NCI-H146 (cell line): ENCODE data around the gene SLC25A10.

ENCODE experiments used
- DNase-seq: peaks from one replicate; lab custom pipeline; 2025; lab: John Stamatoyannopoulos, UW

The SLC25A10 gene

DNA sequence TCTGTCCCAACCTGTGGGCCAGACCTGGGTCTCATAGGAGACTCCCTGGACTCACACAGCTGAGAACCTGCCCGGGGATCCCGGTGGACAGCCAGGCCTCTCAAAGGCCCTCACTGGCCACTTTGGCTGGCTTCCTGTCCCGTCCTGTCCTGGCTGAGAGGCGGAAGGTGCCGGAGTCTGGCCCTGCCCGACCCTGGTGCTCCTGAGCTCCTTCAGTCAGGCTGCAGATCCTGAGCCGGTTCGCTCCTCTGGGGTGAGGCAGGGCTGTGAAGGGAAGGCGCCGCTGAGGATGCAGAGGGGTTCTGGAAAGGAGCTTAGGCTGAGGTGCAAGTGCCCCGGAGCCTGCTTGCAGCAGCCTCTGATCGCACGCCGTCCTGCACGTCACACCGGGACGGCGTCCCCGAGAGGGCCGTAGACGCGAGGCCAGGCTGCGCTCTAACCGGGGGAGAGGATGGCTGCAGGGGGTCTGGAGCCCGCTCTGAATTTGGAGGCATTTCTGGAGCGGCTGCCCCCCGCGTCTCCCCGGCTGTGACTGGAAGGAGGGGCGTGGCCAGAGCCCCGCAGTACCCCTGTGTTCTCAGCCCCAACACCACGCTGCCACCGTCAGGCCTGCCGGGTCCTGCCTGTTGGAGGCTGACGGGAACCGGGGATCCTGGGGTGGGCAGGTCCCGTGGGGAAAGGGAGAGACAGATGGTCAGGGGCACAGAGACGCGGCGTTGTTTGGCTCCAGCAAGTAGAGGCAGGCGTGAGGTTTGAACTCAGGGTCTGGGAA lies 24.1 kb upstream of the SLC25A10 start:
- DNase-seq: no peak

DNA sequence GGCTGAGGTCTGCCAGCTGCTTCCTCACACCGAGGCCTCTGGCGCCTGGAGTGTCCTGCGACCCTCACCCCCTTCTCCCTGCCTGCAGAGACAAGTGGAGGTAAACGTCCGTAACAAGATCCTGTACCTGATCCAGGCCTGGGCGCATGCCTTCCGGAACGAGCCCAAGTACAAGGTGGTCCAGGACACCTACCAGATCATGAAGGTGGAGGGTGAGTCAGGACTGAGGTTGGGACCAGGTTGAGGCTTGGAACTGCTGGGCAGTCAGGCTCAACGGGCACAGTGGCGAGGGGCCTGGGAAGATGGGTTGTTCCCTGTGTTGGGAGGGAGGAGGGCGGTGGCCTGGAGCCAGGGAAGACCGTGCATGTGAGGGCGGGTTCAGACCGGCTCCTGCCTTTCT lies 23.5 kb upstream of the SLC25A10 start:
- no peak for DNase-seq

DNA sequence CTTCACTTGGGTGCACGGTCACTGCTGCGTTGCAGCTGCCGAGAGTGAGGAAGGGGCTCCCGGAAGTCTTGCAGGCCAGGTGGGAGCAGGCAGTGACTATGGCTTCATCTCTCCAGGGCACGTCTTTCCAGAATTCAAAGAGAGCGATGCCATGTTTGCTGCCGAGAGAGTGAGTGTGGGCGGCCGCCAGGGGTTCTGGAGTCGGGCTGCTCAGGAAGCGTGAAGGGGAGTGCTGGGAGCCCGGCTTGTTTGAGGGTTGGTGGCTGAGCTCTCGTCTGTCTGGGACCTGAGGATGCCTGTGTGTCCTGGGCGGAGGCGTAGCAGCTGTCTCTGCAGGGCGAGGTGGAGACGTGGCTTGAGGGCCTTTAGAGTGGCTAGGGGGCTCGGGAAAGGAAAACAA lies 22.0 kb upstream of the SLC25A10 start:
- no peak for DNase-seq

DNA sequence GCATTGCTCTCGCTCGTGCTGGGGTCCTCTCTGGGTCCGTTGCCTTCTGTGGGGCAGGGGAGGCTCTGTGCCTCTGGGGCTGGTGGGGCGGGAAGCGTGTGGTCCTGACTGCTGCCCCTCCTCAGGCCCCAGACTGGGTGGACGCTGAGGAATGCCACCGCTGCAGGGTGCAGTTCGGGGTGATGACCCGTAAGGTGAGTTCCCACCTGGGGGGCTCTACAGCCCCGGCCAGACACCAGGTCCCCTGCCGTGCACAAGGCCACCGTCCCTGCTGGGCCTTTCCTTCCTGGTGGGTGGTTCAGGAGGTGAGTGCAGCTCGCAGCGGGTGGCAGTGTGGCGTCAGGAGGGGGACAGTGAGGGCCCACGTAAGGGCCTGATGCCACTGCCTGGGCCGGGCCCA lies 21.5 kb upstream of the SLC25A10 start:
- no peak for DNase-seq

DNA sequence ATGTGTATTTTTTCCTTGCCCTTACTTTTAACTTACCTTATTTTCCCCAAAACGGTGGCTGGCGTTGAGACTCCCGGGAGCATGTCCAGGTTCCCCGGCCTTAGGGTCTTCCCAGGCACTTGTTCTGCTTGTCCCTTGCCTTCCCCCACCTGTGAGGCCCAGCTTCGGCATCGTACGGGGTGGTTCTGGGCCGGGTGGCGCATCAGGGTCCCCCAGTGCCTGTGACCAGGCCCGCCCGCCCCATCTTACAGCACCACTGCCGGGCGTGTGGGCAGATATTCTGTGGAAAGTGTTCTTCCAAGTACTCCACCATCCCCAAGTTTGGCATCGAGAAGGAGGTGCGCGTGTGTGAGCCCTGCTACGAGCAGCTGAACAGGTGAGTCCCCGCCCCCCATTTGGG lies 20.9 kb upstream of the SLC25A10 start:
- DNase-seq: no peak

DNA sequence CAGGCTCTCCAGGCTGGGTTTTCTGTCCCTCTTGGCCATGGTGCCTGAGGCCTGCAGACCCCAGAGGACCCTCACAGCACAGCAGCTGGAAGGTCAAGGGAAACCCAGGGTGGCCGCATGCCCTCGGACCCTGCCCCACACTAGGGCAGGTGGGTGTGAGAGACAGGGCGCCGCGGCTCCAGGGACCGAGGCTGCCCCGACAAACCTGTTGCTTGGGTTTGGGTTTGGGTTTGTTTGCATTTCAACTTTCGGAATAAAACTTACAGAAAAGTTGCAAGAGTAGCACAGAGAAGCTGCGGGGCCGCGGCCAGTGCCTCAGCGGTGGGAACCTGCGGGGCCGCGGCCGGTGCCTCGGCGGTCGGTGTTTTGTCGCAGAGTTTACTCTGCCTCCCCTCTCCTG lies 20.5 kb upstream of the SLC25A10 start:
- DNase-seq: no peak

DNA sequence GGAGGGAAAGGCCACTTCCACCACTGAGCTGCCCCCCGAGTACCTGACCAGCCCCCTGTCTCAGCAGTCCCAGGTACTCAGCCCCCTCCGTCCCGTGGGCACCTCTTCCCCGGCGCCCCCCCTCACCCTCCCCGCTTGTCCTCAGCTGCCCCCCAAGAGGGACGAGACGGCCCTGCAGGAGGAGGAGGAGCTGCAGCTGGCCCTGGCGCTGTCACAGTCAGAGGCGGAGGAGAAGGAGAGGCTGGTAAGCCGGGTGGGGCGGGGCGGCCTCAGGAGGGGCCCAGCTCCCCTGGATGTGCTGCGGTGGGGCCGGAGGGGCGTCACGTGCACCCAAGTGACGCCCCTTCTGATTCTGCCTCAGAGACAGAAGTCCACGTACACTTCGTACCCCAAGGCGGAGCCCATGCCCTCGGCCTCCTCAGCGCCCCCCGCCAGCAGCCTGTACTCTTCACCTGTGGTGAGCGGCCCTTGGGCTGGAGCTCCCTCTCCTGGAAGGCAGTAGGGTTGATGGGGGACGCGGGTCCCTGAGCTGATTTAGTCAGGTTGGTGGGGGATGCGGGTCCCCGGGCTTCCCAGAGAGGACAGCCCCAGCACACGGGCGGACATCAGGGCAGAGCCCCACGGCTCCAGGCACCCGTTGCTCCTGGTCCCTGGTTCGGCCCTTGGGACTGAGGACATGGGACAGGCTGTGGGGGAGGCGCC lies 18.4 kb upstream of the SLC25A10 start:
- no peak for DNase-seq

DNA sequence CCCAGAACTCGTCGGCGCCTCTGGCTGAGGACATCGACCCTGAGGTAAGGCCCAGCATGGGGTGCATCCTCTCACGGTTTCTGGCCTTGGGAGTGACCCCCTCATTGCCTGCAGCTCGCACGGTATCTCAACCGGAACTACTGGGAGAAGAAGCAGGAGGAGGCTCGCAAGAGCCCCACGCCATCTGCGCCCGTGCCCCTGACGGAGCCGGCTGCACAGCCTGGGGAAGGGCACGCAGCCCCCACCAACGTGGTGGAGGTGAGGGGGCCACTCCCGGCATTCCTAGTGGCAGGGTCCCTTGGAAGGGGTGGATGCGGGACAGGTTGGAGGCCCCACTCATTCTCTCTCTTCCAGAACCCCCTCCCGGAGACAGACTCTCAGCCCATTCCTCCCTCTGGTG lies 17.3 kb upstream of the SLC25A10 start:
- no peak for DNase-seq

DNA sequence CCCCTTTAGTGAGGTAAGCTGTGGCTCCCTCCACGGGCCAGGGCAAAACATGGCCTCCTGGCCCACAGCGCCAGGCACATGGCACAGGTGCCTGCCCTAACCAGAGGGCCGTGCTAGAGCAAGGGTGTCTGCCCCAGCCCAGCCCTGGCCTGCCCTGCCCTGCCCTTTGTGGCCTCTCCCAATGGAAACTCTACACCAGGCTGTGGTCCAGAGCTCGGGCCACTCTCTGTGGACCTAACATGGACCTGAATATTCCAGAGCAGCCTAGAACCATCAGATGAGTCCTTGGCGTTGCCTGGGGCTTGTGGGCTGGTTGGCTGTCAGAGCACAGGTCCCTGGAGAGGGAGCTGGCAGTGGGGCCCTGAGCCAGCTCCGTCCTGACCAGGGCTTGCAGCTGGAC lies 16.9 kb upstream of the SLC25A10 start:
- no peak for DNase-seq

DNA sequence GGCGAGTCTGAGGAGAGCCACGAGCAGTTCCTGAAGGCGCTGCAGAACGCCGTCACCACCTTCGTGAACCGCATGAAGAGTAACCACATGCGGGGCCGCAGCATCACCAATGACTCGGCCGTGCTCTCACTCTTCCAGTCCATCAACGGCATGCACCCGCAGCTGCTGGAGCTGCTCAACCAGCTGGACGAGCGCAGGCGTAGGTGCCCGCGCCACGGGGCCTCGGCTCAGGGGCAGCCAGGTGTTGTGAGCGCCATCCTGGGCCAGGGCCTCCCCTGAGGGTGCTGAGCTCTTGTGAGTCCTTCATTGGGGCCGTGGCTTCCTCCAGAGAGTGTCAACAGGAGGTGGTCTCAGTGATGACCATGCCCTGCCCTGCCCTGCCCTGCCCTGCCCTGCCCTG lies 16.3 kb upstream of the SLC25A10 start:
- DNase-seq: no peak

DNA sequence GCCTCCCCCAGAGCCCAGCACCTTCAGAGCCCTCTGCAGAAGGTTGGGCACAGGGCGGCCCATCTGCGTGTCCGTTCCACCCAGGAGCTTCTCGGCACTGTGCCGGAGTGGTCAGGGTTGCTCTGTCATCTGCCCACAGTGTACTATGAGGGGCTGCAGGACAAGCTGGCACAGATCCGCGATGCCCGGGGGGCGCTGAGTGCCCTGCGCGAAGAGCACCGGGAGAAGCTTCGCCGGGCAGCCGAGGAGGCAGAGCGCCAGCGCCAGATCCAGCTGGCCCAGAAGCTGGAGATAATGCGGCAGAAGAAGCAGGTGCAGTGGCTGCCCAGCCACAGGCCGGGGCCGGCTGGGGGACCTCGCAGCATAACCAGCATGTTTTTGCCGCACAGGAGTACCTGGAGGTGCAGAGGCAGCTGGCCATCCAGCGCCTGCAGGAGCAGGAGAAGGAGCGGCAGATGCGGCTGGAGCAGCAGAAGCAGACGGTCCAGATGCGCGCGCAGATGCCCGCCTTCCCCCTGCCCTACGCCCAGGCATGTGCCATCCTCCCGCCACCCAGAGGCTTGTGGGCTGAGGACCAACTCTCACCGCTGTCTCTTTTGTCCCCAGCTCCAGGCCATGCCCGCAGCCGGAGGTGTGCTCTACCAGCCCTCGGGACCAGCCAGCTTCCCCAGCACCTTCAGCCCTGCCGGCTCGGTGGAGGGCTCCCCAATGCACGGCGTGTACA lies 15.7 kb upstream of the SLC25A10 start:
- no peak for DNase-seq

DNA sequence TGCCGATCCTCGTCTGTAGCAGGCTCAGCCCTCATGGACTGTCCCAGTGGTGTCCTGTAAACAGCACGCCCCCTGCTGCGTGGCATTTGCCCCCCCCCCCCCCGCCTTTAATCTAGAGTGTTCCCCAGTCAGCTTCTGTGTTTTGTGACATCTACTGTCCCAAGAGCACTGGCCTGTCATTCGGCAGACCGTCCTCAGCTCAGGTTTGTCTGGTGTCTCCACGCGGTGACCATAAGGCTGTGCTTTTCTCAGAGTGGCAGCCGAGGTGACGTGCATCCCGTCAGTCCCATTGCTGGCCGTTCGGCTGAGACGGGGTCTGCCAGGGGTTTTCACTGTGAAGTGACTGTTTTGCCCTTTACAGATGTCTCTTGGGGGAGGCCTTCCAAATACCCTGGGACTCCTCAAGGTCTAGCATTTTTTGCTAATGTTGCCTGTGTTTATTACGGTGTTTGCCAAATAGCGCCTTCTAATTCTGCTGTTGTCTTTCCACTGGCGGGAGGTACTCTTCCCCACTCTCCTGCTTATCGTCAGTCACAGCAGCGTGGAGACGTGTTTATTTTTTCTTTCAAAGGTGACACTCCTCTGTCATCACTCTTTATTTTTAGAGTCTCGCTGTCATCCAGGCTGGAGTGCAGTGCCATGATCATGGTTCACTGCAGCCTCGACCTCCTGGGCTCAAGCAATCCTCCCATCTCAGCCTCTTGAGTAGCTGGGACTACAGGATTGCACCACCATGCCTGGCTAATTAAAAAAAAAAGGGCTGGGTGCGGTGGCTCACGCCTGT lies 14.6 kb upstream of the SLC25A10 start:
- no peak for DNase-seq

DNA sequence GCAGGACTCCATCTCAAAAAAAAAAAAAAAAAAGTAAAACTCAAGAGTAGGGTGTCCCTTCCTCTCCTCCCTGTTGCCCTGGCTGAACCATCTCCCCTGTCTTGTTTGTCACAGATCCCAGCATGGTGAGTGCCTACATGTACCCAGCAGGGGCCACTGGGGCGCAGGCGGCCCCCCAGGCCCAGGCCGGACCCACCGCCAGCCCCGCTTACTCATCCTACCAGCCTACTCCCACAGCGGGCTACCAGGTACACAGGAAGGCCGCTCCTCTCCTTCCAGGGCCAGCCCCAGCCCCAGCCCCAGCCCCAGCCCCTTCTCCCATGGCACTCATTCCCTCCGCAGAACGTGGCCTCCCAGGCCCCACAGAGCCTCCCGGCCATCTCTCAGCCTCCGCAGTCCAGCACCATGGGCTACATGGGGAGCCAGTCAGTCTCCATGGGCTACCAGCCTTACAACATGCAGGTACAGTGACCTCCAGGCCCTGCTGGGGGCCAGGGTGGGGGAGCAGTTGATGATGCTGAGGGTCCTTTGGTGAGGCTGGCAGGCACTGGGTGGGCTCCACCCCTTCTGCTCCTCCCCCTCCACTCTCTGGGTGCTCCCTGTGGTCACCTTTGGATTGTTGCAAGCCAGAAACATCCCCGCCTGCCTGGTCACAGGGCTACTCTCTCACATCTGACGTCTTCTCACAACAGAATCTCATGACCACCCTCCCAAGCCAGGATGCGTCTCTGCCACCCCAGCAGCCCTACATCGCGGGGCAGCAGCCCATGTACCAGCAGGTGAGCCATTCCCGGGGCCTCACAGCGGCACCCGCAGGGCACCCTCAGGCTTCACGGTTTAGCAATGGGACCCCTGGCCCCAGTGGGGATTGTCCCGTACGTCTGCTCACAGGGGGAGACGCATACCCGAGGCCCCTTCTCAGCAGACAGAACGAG lies 11.5 kb upstream of the SLC25A10 start:
- no peak for DNase-seq

DNA sequence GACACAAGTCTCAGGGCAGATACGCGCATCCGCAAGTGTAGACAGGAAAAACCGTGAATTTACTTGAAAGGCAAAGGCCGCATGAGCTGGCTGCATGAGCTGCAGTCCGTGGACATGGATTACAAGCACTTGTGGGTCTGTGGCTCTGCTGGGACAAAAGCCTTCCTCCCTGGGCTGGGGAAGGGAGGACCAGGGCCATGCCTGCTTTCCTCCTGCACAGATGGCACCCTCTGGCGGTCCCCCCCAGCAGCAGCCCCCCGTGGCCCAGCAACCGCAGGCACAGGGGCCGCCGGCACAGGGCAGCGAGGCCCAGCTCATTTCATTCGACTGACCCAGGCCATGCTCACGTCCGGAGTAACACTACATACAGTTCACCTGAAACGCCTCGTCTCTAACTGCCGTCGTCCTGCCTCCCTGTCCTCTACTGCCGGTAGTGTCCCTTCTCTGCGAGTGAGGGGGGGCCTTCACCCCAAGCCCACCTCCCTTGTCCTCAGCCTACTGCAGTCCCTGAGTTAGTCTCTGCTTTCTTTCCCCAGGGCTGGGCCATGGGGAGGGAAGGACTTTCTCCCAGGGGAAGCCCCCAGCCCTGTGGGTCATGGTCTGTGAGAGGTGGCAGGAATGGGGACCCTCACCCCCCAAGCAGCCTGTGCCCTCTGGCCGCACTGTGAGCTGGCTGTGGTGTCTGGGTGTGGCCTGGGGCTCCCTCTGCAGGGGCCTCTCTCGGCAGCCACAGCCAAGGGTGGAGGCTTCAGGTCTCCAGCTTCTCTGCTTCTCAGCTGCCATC lies 10.6 kb upstream of the SLC25A10 start:
- DNase-seq: no peak

DNA sequence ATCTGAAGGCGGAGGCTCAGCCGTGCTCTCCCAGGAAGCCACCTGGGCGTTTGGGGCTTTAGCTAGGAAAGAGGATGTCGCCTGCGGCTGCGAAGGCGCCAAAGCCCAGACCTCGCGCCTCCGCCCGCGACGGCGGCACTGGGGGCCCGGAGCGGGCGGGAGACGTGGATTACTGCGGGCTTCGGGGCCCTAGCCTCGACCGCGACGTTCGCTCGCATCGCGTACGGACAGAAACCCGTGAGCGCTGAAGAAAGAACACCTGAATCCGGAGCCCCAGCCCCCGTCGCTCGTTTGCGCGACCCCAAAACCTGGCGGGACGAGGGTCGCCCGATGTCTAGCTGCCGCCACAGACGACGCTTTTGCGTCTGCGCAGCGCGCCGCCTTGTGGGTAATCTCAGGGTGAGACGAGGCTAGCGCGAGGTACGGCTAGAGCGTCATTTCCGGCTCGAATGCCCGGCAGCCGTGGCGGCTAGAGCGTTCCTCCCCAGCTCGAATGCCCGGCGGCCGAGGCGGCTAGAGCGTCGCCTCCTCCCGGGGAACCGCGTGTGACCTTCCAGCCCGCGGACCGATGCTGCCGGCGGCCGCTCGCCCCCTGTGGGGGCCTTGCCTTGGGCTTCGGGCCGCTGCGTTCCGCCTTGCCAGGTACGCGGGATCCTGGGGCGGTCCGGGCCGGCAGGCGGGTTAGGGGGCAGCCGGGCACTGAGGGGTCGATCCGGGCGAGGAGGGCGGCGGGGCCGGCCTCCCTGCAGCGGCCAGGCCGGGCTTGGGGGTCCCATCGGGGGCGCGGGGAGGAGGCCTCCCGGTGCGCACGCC lies 8.9 kb upstream of the SLC25A10 start, which contains the start of gene MRPL12:
TSS of gene MRPL12 (plus strand) at position 434 of the 813 bp plus-strand sequence. CDS start at position 569, 135 bp downstream.
- peak; percentile 93 for DNase-seq

DNA sequence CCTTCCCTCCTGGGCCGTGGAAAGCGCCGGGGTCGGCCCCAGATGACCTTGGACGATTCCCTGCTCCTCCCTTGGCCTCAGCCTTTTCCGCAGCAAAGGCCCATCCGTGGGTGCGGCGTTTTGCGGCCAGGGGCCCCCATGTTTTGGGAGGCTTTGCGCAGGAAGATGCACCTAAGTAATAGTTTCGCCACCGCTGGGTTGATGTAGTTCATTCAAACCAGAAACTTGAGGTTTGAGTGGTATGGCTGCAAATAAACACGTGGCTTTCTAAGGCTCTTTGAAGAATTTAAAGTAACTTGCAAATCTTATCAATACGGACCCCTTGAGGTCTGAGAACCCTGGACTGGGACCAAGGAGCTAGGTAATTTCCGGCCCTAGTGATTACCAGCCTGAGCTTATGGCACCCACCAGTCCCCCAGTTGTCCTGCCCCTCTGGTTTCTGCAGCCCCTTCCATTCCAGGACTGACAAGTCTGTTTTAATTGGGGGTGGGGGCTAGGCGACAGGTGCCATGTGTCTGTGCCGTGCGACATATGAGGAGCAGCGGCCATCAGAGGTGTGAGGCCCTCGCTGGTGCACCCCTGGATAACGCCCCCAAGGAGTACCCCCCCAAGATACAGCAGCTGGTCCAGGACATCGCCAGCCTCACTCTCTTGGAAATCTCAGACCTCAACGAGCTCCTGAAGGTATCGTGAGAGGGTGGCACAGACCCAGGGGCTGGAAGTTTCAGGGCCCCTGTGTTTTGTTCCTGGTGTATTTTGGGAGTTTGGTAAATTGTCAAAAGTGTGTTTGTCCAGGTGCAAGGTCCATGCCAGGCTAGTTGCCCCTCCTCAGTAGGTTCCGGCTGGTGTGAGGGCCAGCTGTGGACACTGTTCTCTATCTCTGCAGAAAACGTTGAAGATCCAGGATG lies 8.1 kb upstream of the SLC25A10 start:
- no peak for DNase-seq

DNA sequence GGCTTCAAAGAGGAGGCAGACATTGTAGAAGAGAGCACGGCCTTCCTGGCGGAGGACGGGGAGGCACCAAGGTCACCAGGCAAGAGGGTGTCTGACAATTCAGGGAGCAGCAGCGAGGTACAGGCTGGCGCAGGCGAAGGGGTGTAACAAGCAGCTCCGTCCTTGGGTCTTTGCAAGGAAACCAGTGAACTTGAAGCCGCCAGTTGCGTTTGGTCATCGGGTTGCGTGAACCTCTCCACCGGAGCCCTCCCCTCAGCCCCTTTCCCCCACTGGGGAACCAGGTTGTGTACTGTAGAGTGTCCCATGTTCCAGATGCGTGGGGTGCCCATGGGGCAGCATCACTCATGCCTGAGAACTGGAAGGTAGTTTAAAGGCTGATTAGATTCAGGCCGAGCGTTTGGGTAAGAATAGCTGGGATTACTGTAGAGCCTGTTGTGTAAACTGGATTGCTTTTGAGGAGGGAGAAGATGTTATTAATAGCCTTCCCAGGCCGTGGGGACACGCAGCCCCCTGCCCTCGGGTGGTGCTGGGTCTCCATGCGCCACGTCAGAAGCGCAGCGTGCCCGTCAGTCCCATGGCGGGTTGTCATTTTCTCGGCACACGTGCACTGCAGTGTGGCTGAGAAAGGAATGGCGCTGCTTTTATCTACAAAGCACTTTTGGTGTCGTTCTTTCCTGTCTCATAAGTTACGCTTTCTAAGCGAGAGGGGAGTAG lies 6.4 kb upstream of the SLC25A10 start:
- no peak for DNase-seq

DNA sequence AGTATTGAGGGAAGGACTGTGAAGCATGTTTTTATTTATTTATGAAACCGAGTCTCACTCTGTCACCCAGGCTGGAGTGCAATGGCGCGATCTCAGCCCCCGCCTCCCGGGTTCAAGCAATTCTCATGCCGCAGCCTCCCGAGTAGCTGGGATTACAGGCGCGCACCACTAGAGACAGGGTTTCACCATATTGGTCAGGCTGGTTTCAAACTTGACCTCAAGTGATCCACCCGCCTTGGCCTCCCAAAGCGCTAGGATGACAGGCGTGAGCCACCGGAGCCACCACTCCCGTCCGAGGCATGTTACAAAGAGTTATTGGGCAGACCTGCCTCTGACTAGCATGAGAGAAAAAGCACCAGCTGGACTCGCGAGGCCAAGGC lies 5.9 kb upstream of the SLC25A10 start:
- DNase-seq: no peak
